Ovary (tissue), 9 donors: ENCODE measurements around the gene CHID1. TPM values are rescaled to one million over a fixed set of nuclear protein-coding genes. Genes with fewer than 3 reads are reported as not detected.

ENCODE experiments used
- DNase-seq, 5 donors: peaks; one replicate each; pipeline ENCODE4 v3.0.0-alpha.2; 2019 to 2020
- H3K27ac ChIP-seq, 2 donors: fragments of 200-600 bp; one replicate each; pipeline versions ENCODE4 v1.5.1 to v1.8.0; 2019 to 2022
- H3K27me3 ChIP-seq: fragments of 200-600 bp; one replicate; pipeline ENCODE4 v1.8.0; 2022
- H3K36me3 ChIP-seq: fragments of 200-600 bp; sonication (generic); one replicate; pipeline ENCODE4 v1.5.1; 2019
- H3K4me1 ChIP-seq: one replicate; pipeline ENCODE4 v1.8.1; 2013; ENCODE audit warnings: mild to moderate bottlenecking, moderate library complexity; ENCODE audit not compliant: insufficient read depth
- H3K4me3 ChIP-seq: fragments of 200-600 bp; sonication (generic); one replicate; pipeline ENCODE4 v1.5.1; 2017
- H3K9me3 ChIP-seq, 2 donors: fragments of 200-600 bp in 1 of 2; sonication (generic) in 1 of 2; one replicate each; pipeline versions ENCODE4 v1.5.1 to v1.8.1; 2013 to 2019; ENCODE audit warnings: mild to moderate bottlenecking in 1 of 2, moderate library complexity in 1 of 2
- CTCF ChIP-seq, 3 donors: fragments of 450-650 bp in 2 of 3; fragments of 200-600 bp in 1 of 3; IDR thresholded peaks; one replicate each; pipeline versions ENCODE4 v1.5.1 to v1.8.0; 2016 to 2022; ENCODE audit warnings: antibody characterized with exemption in 3 of 3, mild to moderate bottlenecking in 1 of 3
- EP300 ChIP-seq: sonication (generic); formaldehyde crosslinking; IDR thresholded peaks from one replicate; pipeline ENCODE4 v1.6.1; 2017; ENCODE audit warnings: antibody characterized with exemption
- POLR2A ChIP-seq: fragments of 450-650 bp; IDR thresholded peaks from one replicate; pipeline ENCODE4 v1.6.1; 2017; ENCODE audit warnings: antibody characterized with exemption, mild to moderate bottlenecking, moderate library complexity
- WGBS, 3 donors: extraction: QIAGEN DNeasy Blood & Tissue Kit in 1 of 3; methylation state at CpG; one replicate each; pipeline versions ENCODE4 v1.1.5 to v1.1.7; 2013 to 2017; 5-methylcytosine and 5-hydroxymethylcytosine counted together
- intact Hi-C, 4 donors: fragments of 100-400 bp; cut with DNase I; formaldehyde crosslinking; loops; one replicate each; pipeline versions ENCODE4 v1.11.0 to v1.15.1; 2022 to 2023
- polyA plus RNA-seq, 2 donors: library from polyadenylated mRNA; stranded (reverse); fragments of 200-250 nt in 1 of 2; fragments of 350-450 nt in 1 of 2; fragmentation: Illumina TruSeq in 1 of 2; extraction: RNeasy Lipid Tissue Mini Kit (QIAGEN cat#74804) in 1 of 2; gene quantifications; one replicate each; pipeline ENCODE4 v1.2.3, GENCODE V29; 2013 to 2014
- total RNA-seq, 7 donors: library from RNA; depleted of rRNA in 2 of 7; stranded (reverse); fragments of >200 nt in 2 of 7; fragmentation: NEBNext Ultra II Directional in 3 of 7; extraction: Animal tissue kit (Norgen Biotek cat#: 25700) in 3 of 7; gene quantifications; one replicate each; pipeline versions ENCODE4 v1.1.0 to v1.2.4, GENCODE V29; 2016 to 2023
- donor health status: DM: no; HTN: no; CAD: no; lungs with moderate emphysema.
- donor health status: DM: no; HTN: no; CAD: no.
- donor health status: Bipolar disorder and iron deficiency.
- donor health status: DM: yes; HTN: yes; CAD: no.
- donor health status: DM: no; HTN: no; CAD: no.
- donor health status: DM: yes; HTN: yes; CAD: no.

The CHID1 gene
- total and polyA plus RNA-seq, 9 donors: 41.0 to 90.7 (median 70.6) TPM

DNA sequence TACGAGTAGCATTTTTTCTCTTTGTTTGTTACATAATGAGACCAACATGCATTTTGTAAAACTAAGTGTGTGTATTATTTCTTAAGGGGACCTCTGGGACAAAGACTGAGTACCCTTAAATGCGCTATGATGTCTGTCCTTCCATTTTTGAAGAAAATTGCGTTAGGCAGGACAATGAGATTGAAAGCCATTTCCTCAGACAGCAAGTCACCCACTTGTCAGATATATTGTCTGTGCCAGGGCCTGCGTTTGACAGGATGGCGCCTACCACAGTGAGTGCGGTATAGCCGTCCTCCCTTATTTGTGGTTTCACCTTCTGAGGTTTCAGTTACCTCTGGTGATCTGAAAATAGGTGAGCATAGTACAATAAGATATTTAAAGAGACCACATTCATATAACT, 17.3 kb upstream of the CHID1 start:
- no peaks in the 10 kb centered on the region for H3K9me3 ChIP-seq
- no peak overlapping the region for H3K27ac ChIP-seq
- TF ChIP-seq EP300 (no peak), POLR2A (no peak), CTCF (IDR thresholded peaks at IDR 0.05) (no peak)
- H3K4me3 ChIP-seq: no peak overlapping the region
- intact Hi-C loops: loop anchor here in 1 of 4 donors (5.0 kb wide), 1 partner anchor 109 kb away; the partner anchor contains the start of gene MUC6
- H3K27me3 ChIP-seq: no peaks in the 10 kb centered on the region
- DNase-seq: no peak
- WGBS, 3 donors: 66 to 77% (median 72%) methylated on average over 7 of the region's 7 CpGs
- H3K36me3 ChIP-seq: no peaks in the 10 kb centered on the region
- H3K4me1 ChIP-seq: peaks cover 10% of the 10 kb centered on the region

- Histone ChIP-seq H3K9me3 (no peaks in the 10 kb centered on the region), H3K36me3 (no peaks in the 10 kb centered on the region), H3K27me3 (no peaks in the 10 kb centered on the region), H3K4me3 (peak overlapping the region; percentile 99), H3K4me1 (peaks cover 10% of the 10 kb centered on the region), H3K27ac (peak overlapping the region in 1 of 2 donors; percentile 60)
- TF ChIP-seq CTCF (IDR thresholded peaks at IDR 0.05): no peak
- WGBS, 3 donors: 1 to 2% (median 2%) methylated on average over 24 to 26 of the region's 26 CpGs
- peak in 2 of 5 donors; percentile 43 to 44 for DNase-seq
- intact Hi-C loops: loop anchor here in 1 of 4 donors (5.0 kb wide), 1 partner anchor 111 kb away; the partner anchor contains the start of gene MUC6
Measured at GRCh38 chr11:926341-926916, 15.8 kb upstream of the CHID1 start.

GRCh38 chr11:925496-926301, 15.1 kb upstream of the CHID1 start, which contains the start of gene AP2A2:
Gene AP2A2 (plus strand): TSS chr11:925870. CDS start chr11:926022, 152 bp downstream.
- Histone ChIP-seq H3K4me3 (peak within 1 kb of the TSS; percentile 99), H3K9me3 (no peaks in the 10 kb centered on the region), H3K4me1 (peaks cover 8% of the 10 kb centered on the region), H3K27me3 (no peaks in the 10 kb centered on the region), H3K27ac (peak within 1 kb of the TSS; percentile 66 to 91), H3K36me3 (no peaks in the 10 kb centered on the region)
- TF ChIP-seq EP300: no peak
- TF ChIP-seq POLR2A: peak; percentile 69
- peak; percentile 34 to 97 (median 96) for TF ChIP-seq CTCF (IDR thresholded peaks at IDR 0.05)
- DNase-seq: peak; percentile 87 to 95 (median 93)
- intact Hi-C loops: loop anchor here in 1 of 4 donors (5.0 kb wide), 1 partner anchor 112 kb away; the partner anchor contains the start of gene MUC6
- 1 to 5% (median 2%) methylated on average over 26 to 124 of the region's 124 CpGs for WGBS, 3 donors

- WGBS, 3 donors: 14 to 28% (median 14%) methylated on average over 18 to 28 of the region's 28 CpGs
- Histone ChIP-seq H3K4me3 (peak overlapping the region; percentile 99), H3K36me3 (no peaks in the 10 kb centered on the region), H3K4me1 (peaks cover 7% of the 10 kb centered on the region), H3K27ac (peak overlapping the region; percentile 66 to 91), H3K9me3 (no peaks in the 10 kb centered on the region), H3K27me3 (no peaks in the 10 kb centered on the region)
- DNase-seq: peak in 4 of 5 donors; percentile 34 to 70 (median 48)
- intact Hi-C loops: loop anchor here in 1 of 4 donors (5.0 kb wide), 1 partner anchor 112 kb away; the partner anchor contains the start of gene MUC6
- TF ChIP-seq POLR2A: no peak
- TF ChIP-seq CTCF (IDR thresholded peaks at IDR 0.05): no peak
- TF ChIP-seq EP300: no peak
Measured at GRCh38 chr11:925158-925495, 14.5 kb upstream of the CHID1 start.
